Activated CD4-positive, alpha-beta T cell treated with anti-CD3 and anti-CD28 coated beads, Interleukin-2, amount 10 ng/mL, durations not matched to agents 7 days and 5 days (primary cell): ENCODE data around the gene ZNF785. TPM values are rescaled to one million over a fixed set of nuclear protein-coding genes. Genes with fewer than 3 reads are reported as not detected.

ENCODE experiments used
- CTCF ChIA-PET: fragments of 350-600 bp; sonication (Branson Sonifier 250); formaldehyde crosslinking; loops from one replicate; lab custom pipeline; 2021; ENCODE audit warnings: antibody characterized with exemption; lab: Charles Lee
- POLR2A ChIA-PET: fragments of 350-600 bp; sonication (Branson Sonifier 250); formaldehyde crosslinking; loops from one replicate; lab custom pipeline; 2021; ENCODE audit warnings: antibody characterized with exemption; lab: Charles Lee
- DNase-seq: peaks from one replicate; pipeline ENCODE4 v3.0.0-alpha.2; 2020
- H3K27ac Mint-ChIP-seq: one replicate; pipeline ENCODE4 v1.8.0; 2021; ENCODE audit warnings: mild to moderate bottlenecking, moderate library complexity, mixed read lengths
- H3K27me3 Mint-ChIP-seq: one replicate; pipeline ENCODE4 v1.8.0; 2021; ENCODE audit warnings: mixed read lengths
- H3K36me3 Mint-ChIP-seq: one replicate; pipeline ENCODE4 v1.8.0; 2021; ENCODE audit warnings: low read depth, mixed read lengths
- H3K4me1 Mint-ChIP-seq: one replicate; pipeline ENCODE4 v1.8.0; 2021; ENCODE audit warnings: mixed read lengths
- H3K4me3 Mint-ChIP-seq: one replicate; pipeline ENCODE4 v1.8.0; 2021; ENCODE audit warnings: mild to moderate bottlenecking, moderate library complexity, mixed read lengths
- H3K9me3 Mint-ChIP-seq: one replicate; pipeline ENCODE4 v1.8.0; 2021; ENCODE audit warnings: mixed read lengths
- total RNA-seq, 2 experiments: library from RNA; stranded (reverse); gene quantifications; one replicate each; pipeline ENCODE4 v1.2.3, GENCODE V29; 2021

The ZNF785 gene
- total RNA-seq, 2 experiments from 2014 or later, result 17.0 to 18.3 TPM

- Mint-ChIP-seq H3K9me3 (no peaks in the 10 kb centered on the region), H3K36me3 (peaks cover 28% of the 10 kb centered on the region), H3K4me1 (peaks cover 50% of the 10 kb centered on the region), H3K27ac (no peak overlapping the region), H3K4me3 (peak overlapping the region; percentile 69), H3K27me3 (no peaks in the 10 kb centered on the region)
- POLR2A ChIA-PET, result no interaction called here
- DNase-seq, result no peak
- CTCF ChIA-PET, result interaction anchor here (2.1 to 4.2 kb wide), 5 partner anchors 8 to 65 kb away, joined by 8 to 20 read pairs (median 15); partner anchors contain the start of genes ZNF688, ZNF764 and ZNF768
Observed at GRCh38 chr16:30533146-30533522, 52.4 kb downstream of the ZNF785 start.

GRCh38 chr16:30532285-30533145, 53.0 kb downstream of the ZNF785 start:
- H3K27ac Mint-ChIP-seq, result no peak overlapping the region
- peak overlapping the region; percentile 69 for H3K4me3 Mint-ChIP-seq
- H3K4me1 Mint-ChIP-seq, result peaks cover 52% of the 10 kb centered on the region
- peaks cover 24% of the 10 kb centered on the region for H3K36me3 Mint-ChIP-seq
- POLR2A ChIA-PET, result no interaction called here
- H3K27me3 Mint-ChIP-seq, result no peaks in the 10 kb centered on the region
- CTCF ChIA-PET, result interaction anchor here (4.2 kb wide), 1 partner anchor 25 kb away, joined by 18 read pairs; the partner anchor contains the start of gene ZNF764
- H3K9me3 Mint-ChIP-seq, result no peaks in the 10 kb centered on the region
- no peak for DNase-seq

Other genes with a start within 250 kb of the ZNF785 start
- gene CD2BP2, start 230.4 kb downstream of the ZNF785 start, total RNA-seq, result 10 to 100 TPM; 51.8 to 65.0 TPM
- gene TBC1D10B, start 215.2 kb downstream of the ZNF785 start, total RNA-seq, result 10 to 100 TPM; 63.9 to 69.9 TPM
- gene MYL11, start 210.9 kb downstream of the ZNF785 start, total RNA-seq, result not detected
- gene SEPTIN1, start 203.1 kb downstream of the ZNF785 start, total RNA-seq, result 100 to 1,000 TPM; 383 to 413 TPM
- gene ZNF48, start 190.3 kb downstream of the ZNF785 start, total RNA-seq, result 10 to 100 TPM; 13.7 to 13.9 TPM
- 1 to 10 TPM; 3.4 to 3.7 TPM for gene ZNF771, start 178.1 kb downstream of the ZNF785 start, total RNA-seq
- gene DCTPP1, start 155.7 kb downstream of the ZNF785 start, total RNA-seq, result 10 to 100 TPM; 48.4 to 51.4 TPM
- 10 to 100 TPM; 52.2 to 58.9 TPM for gene SEPHS2, start 139.8 kb downstream of the ZNF785 start, total RNA-seq
- 100 to 1,000 TPM; 521 to 598 TPM for gene ITGAL, start 113.0 kb downstream of the ZNF785 start, total RNA-seq
- gene ZNF768, start 59.1 kb downstream of the ZNF785 start, total RNA-seq, result 1 to 10 TPM; 1.9 to 2.6 TPM
- 10 to 100 TPM; 10.4 to 11.8 TPM for gene ZNF747, start 50.8 kb downstream of the ZNF785 start, total RNA-seq
- 10 to 100 TPM; 17.5 to 18.2 TPM for gene ZNF764, start 27.3 kb downstream of the ZNF785 start, total RNA-seq
- gene ZNF688, start 14.0 kb downstream of the ZNF785 start, total RNA-seq, result 10 to 100 TPM; 13.3 to 13.8 TPM
- gene ZNF689, start 24.7 kb upstream of the ZNF785 start, total RNA-seq, result 10 to 100 TPM; 12.8 to 13.8 TPM
- 10 to 100 TPM; 78.6 to 80.1 TPM for gene PRR14, start 65.3 kb upstream of the ZNF785 start, total RNA-seq
- gene FBRS, start 72.7 kb upstream of the ZNF785 start, total RNA-seq, result 100 to 1,000 TPM in 1 of 2 experiments, 10 to 100 TPM in 1; 88.9 to 109 TPM
- gene SRCAP, start 113.5 kb upstream of the ZNF785 start, total RNA-seq, result 10 to 100 TPM; 81.7 to 86.1 TPM
- gene PHKG2, start 162.7 kb upstream of the ZNF785 start, total RNA-seq, result 10 to 100 TPM; 41.1 to 43.4 TPM
- 1 to 10 TPM; 2.2 to 3.0 TPM for gene CFAP119, start 176.4 kb upstream of the ZNF785 start, total RNA-seq
- gene RNF40, start 176.6 kb upstream of the ZNF785 start, total RNA-seq, result 100 to 1,000 TPM in 1 of 2 experiments, 10 to 100 TPM in 1; 81.9 to 101 TPM
- 1 to 10 TPM; 1.4 TPM for gene ZNF629, start 201.5 kb upstream of the ZNF785 start, total RNA-seq